GM21526 (cell line): ENCODE results near the gene BEAN1.
"Not testable (repeated sequence)": the region's sequence is repeated elsewhere in the genome, so short reads cannot be mapped to it uniquely, and the experiment has no call there.

Source experiments
- ATAC-seq: cut with Tn5 transposase; IDR thresholded peaks from one replicate; pipeline ENCODE4 v1.9.1; 2021; ENCODE audit warnings: moderate library complexity; ENCODE audit not compliant: unreplicated experiment, low FRiP score

BEAN1 gene

GRCh38 chr16:66481081-66481942, 54.2 kb downstream of the BEAN1 start:
- ATAC-seq = no peak

GRCh38 chr16:66481943-66482390, 54.9 kb downstream of the BEAN1 start:
- no peak for ATAC-seq

- ATAC-seq = peak; percentile 65
Observed at GRCh38 chr16:66483689-66484452, 56.8 kb downstream of the BEAN1 start.

GRCh38 chr16:66484453-66485213, 57.5 kb downstream of the BEAN1 start:
- no peak for ATAC-seq

GRCh38 chr16:66485376-66485775, 58.3 kb downstream of the BEAN1 start:
- no peak for ATAC-seq

- ATAC-seq = no peak
Observed at GRCh38 chr16:66486199-66486772, 59.2 kb downstream of the BEAN1 start.

- no peak for ATAC-seq
Observed at GRCh38 chr16:66486773-66487579, 59.9 kb downstream of the BEAN1 start.

- no peak for ATAC-seq
Observed at GRCh38 chr16:66487580-66488275, 60.6 kb downstream of the BEAN1 start.

- ATAC-seq = no peak
Observed at GRCh38 chr16:66488505-66488904, 61.4 kb downstream of the BEAN1 start.

GRCh38 chr16:66489385-66489784, 62.3 kb downstream of the BEAN1 start:
- ATAC-seq = no peak

GRCh38 chr16:66489818-66490217, 62.7 kb downstream of the BEAN1 start:
- ATAC-seq = no peak

- ATAC-seq = no peak
Observed at GRCh38 chr16:66490774-66491715, 64.0 kb downstream of the BEAN1 start.

- no peak for ATAC-seq
Observed at GRCh38 chr16:66491716-66492064, 64.6 kb downstream of the BEAN1 start.

GRCh38 chr16:66493490-66494401, 66.7 kb downstream of the BEAN1 start:
- no peak for ATAC-seq

GRCh38 chr16:66494916-66495315, 67.8 kb downstream of the BEAN1 start:
- ATAC-seq = no peak

- ATAC-seq = no peak
Observed at GRCh38 chr16:66495440-66495839, 68.3 kb downstream of the BEAN1 start.

- ATAC-seq = not testable (repeated sequence)
Observed at GRCh38 chr16:66496226-66496625, 69.1 kb downstream of the BEAN1 start.
